ENCODE measurements around the gene PAPLN.

Gene PAPLN

DNA sequence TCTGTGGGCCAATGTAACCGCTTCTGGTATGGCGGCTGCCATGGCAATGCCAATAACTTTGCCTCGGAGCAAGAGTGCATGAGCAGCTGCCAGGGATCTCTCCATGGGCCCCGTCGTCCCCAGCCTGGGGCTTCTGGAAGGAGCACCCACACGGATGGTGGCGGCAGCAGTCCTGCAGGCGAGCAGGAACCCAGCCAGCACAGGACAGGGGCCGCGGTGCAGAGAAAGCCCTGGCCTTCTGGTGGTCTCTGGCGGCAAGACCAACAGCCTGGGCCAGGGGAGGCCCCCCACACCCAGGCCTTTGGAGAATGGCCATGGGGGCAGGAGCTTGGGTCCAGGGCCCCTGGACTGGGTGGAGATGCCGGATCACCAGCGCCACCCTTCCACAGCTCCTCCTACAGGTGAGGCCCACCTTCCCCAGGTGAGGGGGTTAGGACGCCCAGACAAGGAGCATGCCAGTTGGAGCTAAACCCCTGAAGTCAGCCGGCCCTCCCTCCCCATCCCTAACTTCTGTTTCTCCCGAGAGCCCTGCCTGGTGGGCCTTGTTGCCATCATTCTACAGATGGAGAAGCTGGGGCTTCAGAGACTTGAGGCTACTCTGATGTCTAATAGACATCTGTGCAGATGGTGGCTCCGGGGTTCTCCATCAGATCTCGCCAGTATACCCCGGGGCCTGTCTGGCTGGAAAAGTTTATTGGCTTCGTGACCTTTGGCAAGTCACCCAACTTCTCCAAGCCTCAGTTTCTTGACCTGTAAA is 25.3 kb downstream of the PAPLN start:
- DNase-seq: no peak

DNA sequence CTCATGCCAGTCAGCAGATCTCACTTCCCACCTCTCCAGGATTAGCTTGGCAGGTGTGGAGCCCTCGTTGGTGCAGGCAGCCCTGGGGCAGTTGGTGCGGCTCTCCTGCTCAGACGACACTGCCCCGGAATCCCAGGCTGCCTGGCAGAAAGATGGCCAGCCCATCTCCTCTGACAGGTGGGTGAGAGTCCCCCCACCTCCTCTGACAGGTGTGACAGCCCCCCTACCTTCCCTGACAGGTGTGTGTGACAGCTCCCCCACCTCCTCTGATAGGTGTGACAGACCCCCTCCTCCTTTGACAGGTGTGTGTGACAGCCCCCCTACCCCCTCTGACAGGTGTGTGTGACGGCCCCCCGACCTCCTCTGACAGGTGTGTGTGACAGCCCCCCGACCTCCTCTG is 26.3 kb downstream of the PAPLN start:
- no peak for DNase-seq

DNA sequence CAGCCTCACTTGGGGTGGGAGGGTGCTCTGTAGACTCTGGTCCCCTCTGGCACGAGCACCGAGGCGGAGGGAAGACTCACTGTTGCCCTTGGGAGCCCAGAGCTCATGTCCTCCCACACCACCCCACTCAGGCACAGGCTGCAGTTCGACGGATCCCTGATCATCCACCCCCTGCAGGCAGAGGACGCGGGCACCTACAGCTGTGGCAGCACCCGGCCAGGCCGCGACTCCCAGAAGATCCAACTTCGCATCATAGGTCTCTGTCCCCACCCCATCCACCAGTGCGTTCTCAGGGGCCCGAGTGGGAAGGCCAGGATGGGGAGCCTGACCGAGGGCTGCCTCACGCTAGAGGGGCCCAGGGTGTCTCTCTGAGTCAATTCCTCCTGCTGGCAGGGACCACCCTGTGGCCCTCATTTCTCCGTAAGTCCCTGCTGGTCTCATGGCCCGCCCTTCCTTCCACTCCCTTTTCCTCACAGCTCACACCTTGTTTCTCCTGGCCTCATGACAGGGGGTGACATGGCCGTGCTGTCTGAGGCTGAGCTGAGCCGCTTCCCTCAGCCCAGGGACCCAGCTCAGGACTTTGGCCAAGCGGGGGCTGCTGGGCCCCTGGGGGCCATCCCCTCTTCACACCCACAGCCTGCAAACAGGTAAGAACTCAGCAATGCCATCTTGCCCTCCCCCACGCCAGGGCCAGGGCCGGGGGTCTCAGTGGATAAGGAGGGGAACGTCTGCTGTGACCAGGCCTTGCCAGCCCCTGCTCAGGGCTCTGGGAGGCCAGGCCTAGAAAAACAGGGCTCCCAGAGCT is 27.0 kb downstream of the PAPLN start:
- no peak for DNase-seq

DNA sequence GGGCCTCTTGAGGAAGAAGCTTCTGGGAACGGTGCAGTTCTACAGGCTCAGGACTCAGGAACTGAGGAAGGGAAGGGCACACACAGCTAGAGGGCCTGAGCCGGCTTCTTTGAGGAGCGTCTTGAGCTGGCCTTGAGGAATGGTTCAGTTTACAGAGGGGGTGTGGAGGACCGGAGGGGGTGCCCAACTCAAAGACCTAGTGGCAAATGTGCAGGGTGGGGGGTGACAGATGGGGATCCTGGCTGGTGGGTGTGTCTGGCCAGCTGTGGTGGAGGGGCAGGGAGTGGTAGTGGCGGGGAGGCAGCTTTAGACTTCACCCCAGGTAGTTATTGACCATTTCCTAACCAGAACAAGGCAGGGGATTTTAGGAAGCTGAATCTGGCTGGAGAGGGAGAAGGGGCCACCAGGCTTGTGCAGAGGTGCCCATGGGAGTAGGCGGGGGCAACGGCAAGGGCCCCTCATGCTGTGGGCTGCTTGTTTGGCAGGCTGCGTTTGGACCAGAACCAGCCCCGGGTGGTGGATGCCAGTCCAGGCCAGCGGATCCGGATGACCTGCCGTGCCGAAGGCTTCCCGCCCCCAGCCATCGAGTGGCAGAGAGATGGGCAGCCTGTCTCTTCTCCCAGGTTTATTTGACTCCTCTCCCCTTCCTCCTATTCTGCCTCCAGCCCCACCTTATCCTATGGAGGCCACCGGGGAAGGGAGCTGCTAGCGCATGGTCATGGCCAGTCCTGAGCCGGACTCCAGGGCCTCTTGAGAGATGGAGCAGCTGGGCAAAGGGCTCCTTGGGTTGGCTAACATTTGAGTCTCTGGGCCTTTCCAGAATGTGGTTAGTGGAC is 27.8 kb downstream of the PAPLN start:
- DNase-seq: no peak

DNA sequence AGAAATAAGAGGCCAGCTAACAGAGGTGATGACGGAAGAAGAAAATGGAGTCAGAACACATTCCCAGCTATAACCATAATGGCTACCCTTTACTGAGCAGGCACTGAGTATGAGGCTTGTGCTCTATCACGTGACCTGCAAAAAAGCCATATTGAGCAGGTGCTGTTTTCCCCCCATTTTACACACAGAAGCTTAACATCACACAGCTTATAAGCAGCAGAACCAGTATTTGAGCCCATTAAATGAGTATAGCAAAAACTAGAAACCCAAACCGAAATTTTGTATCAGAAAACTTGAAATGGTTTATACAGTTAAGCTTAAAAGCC is 28.4 kb downstream of the PAPLN start:
- DNase-seq: no peak

DNA sequence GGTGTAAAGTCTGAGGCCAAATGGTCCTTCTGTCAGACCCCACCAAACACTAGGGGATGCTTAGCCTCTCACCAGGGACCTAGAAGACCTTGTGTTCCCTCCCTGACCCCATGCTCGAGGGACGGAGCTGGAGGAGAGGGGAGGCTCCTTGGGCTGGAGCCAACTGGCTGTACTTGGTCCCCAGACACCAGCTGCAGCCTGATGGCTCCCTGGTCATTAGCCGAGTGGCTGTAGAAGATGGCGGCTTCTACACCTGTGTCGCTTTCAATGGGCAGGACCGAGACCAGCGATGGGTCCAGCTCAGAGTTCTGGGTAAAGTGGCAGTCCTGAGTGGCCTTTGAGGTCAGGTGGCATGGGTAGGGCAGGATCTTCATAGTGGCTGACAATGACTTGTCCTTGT is 29.0 kb downstream of the PAPLN start:
- DNase-seq: no peak

DNA sequence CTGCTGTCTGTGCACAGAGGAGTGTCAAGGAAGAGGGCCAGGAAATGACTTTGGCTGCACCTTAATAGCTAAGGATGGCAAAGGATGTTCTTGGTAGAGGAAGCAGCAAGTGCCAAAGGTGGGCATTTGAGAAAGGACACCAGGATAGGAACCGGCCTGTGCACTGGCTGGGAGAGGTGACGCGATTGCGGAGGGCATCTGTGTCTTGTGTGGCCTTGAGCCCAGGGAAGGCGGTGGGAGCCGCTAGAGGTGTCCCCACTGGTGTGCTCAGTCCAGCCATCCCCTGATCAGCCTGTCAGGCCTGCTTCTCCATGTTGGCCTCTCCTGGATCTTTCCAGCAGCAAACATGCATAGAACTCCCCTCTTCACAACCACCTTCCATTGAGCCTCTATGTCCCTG is 30.2 kb downstream of the PAPLN start:
- DNase-seq: no peak

DNA sequence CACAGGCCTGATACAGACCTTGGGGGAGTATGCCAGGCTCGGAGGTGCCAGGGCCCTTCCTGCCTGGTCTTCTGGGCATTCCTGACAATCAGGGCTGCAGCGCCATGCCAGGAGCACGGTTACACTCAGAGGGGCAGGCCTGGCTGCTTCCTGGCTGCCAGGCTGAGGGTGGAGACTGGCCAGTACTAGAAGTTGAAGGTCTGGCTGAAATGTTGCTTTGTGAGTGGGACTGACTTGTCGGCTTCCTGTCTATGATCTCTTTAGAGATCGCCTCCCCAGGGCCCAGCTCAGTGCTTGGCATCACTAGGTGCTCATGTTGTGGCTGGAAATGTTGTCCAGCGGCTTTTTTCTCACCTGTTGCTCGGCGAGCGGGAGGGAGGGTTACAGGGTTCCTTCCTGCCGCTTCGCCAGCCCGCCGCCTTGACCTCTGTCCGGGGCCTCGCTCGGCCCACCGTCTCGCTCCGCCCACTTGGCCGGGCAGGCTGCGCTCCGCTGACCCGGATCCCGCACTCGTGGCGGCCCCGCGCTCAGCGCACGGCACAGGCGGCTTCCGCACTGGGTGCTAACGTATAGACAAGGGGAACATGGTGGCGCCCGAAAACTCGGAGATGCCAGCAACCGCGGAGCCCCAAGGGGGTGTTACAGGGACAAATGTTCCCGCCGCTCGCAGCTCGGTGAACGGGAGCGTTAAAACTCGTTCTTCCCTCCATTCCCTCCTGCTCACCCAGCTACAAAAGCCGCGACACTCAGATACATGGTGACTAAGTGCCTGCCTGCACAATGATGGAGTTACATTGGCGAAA is 32.6 kb downstream of the PAPLN start:
- DNase-seq: no peak

DNA sequence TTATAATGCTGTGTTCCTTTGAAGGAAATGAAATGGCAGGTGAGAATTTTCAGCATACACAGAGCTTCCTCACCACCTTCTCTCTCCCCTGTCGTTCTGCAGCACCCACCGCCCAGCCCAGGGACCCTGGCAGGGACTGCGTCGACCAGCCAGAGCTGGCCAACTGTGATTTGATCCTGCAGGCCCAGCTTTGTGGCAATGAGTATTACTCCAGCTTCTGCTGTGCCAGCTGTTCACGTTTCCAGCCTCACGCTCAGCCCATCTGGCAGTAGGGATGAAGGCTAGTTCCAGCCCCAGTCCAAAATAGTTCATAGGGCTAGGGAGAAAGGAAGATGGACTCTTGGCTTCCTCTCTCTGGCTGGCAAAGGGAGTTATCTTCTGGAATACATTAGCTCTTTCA is 35.1 kb downstream of the PAPLN start:
- no peak for DNase-seq

DNA sequence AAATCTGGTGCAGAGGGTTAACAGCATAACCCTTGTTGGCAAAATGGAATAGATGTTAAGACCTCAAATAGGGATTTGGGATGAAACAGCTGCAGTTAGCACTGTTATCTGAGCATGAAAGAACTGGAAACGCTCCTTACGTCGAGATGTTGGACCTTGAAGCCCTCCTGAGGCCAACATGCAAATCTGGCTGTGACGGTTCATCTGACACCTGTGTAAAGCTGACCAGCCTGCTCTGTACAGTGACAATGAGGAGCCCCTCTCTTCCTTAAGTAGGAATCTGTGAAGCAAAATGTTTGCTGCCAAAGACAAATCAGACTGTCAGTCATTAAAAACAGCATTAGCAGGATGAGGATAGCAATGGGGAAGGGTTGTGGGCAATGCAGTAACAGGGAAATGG is 36.5 kb downstream of the PAPLN start:
- DNase-seq: no peak

DNA sequence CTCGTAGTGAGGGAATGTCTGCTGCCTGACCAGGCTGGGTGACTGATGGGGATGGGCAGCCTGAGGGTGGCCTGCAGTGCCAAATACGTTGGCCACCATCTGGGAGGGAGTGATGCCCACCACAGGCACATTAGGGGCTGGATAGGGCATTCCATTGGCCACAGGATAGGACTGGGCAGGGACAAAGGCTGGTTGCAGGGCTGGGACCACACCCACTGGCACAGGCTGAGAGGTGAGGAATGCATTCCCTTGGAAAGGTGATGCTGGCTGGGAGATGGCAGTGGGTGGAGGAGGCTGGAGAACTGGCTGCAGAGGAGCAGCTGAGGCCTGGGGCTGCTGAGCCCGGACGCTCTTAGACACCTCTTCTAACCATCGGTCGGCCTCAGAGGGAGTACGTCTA is 39.5 kb downstream of the PAPLN start:
- no peak for DNase-seq

DNA sequence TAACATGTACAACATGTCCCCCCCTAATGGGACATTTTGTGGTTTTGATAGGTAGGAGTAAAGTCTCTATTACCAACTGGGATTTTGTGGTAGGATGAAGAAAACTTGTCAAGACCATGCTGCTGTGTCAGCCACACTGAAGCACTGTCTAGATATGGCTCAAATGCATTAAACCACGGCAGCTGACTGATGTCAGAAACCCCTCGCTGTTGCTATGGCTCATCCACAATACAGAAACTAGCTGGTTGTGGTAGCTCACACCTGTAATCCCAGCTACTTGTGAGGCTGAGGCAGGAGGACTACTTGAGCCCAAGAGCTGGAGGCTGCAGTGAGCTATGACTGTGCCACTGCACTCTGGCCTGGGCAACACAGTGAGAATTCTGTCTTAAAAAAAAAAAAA is 40.1 kb downstream of the PAPLN start:
- no peak for DNase-seq

DNA sequence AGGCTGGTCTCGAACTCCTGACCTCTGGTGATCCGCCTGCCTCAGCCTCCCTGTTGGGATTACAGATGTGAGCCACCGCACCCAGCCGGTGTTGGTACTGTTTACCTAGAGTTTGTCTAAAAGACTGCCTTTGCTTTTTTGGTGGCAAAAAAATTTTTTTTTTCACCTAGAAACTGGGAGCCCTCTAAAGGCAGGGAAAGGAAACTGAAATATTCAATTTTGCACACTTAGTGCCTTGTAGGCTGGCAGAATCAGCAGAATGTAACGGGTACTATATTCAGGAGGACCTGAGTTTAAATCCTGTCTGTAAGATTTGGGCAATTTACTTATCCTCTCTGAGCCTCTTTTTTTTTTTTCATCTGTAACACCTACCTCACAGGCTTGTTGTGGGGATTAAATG is 43.6 kb downstream of the PAPLN start:
- no peak for DNase-seq

DNA sequence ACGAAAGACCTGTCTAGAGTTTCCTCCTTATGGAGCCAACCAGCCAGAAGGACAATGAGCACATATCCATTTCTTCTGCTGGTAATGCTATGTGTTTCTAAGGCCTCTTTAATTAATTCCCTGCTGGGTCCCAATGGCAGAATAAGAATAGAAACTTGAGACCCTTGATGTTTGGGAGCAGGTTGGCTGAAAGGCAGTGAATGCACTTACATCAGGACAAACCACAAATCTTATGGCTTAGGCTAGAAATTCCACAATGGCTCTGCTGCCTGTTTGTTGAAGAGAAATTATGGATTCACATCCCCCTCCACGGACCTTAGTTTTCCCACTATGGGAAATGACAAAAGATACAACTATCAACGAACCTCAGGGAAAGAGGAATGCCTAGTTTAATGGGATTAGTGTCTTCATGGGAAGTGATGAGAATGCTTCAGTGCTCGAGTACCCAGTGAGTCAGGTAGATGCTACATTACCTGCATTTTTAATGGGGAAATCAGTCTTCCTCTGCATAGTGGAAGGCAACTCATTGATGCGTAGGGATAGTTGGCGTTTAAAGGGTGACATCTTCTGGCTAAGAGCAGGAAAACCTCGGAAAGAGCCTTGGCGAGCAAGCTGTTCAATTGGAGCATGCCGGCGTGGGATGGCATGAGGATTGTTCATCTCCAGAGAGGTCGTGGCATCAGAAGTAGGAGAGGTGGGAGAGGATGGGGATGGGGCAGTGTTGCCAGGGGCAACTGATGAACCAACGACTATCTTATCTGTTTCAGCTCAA is 46.5 kb downstream of the PAPLN start:
- DNase-seq: no peak

DNA sequence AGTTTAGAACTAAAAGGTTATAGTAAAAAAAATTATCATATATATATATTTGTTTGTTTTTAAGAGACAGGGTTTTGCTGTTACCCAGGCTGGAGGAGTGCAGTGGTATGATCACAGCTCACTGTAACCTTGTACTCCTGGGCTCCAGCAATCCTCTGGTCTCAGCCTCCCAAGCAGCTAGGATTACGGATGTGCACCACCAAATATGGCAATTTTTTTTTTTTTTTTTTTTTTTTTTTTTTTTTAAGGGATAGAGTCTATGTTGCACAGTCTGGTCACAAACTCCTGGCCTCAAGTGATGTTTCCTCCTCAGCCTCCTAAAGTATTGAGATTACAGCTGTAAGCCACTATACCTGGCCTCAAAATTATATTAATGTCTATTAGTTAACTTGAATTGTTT is 48.7 kb downstream of the PAPLN start:
- no peak for DNase-seq

DNA sequence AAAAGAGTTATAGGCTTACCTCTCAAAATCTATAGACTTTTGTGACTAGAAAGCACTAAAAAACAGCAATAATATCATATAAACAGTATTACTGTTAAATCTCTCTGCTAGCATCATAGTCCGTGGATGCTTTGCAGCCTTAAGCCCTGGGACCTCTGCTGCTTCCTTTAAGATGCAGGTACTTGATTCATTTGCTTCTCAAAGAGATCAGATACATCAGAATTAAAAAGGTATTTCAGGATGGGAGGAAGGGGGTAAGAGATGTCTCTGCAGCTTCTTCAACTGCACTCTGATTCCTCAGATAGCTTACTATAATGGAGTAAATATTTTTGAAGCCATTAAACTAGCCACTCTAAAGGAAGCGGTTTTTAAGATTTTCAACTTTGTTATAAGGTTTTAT is 49.3 kb downstream of the PAPLN start:
- no peak for DNase-seq

DNA sequence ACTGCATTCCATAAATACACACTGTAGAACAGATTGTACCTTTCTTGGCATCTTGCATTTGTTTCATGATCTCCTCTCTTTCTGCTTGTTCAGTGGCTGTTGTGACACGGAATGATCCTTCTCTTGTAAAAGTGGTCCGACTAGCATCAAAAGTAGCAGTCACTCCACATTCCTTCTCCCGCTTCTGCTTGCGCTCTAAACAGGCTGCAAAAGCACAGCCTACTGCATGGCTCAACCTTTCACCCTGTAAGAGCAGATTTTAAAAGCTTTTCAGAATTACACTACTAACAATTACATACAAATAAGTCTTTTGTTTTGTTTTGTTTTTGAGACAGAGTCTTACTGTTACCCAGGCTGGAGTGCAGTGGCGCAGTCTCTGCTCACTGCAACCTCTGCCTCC is 49.8 kb downstream of the PAPLN start:
- DNase-seq: no peak

DNA sequence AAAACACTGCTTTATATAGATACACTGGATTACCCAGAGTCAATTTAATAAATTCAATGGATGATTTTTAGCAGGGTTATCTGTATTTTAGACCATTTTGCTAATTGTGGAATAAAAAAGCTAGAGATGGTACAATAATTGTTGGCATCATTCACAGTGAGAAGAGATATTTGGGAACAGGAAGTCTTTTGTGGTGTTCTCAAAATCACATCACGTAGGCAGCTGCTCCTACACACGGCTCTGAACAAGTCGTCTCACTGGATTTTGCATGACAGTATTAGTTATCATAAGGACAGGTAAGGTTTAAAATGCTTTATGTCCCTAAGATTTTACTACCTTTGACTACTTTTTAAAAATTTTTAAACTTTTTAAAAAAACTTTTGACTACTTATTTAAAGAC is 52.0 kb downstream of the PAPLN start:
- DNase-seq: no peak

DNA sequence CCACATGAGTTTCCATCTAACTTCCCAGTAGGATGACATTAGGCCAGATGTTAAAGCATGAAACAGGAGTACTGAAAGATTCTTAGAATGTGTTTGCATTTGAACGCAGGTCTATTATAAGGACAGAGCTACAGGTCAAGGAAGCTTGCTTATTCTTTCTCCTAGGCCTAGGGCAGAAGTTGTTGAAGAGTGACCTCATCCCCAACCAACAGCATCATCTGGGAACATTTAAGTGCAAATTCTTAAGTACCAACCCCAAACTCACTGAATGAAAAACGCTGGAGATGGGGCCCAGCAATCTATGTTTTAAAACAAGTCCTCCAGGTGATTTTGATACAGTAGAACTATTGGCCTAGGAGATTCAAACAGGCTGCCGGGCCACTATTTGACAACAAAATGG is 52.4 kb downstream of the PAPLN start:
- no peak for DNase-seq

DNA sequence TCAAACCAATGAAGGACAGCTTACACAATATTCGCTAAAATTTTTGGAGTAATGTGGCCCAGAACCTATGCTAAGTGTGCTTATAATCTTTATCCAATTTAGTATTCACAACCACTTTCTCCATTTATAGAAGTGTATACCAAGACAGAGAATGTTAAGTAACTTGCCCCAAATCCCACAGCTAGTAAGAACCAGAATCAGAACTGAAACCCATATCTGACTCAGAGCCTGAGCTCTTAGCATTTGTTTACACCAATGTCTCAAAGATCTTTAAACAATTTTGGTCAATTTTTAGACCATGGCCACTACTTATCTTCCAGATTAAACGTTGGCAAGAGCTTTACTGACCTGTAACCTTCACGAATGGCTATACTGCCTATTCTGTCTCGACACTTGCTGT is 53.0 kb downstream of the PAPLN start:
- DNase-seq: no peak

DNA sequence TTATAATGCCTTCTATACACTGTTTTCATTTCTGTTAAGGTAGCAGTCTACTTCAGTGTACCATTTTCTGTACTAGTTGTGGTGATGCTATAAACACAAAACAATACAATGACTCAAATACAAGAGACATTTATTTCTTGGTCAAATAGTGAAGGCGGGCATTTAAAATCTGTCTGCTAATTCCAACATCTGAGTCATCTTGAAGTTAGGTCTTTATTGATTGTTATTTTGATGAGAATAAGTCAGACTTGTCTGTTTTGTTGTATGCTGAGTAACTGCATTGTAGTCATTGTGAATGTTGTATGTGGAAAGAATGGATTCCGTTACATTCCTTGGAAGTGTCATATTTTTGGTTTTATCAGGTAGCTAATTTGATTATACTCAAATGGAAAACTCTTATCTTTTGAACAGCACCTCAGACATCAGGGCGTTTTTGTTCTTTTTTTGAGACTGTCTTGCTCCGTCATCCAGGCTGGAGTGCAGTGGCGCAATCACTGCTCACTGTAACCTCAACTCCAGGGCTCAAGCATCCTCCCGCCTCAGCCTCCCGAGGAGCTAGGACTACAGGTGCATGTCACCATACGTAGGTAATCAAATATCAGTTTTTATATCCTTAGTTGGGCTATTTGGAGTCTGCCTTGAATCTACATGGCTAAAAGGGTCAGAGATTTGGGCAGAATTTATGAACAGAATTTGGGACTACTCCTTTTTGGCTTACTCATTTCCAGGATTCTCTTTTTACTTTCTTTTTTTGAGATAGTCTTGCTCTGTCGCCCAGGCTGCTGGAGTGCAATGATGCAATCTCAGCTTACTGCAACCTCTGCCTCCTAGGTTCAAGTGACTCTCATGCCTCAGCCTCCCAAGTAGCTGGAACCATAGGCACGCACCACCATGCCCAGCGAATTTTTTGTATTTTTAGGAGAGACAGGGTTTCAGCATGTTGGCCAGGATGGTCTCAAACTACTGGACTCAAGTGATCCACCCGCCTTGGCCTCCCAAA is 56.8 kb downstream of the PAPLN start:
- no peak for DNase-seq

Data from DMS153 (cell line).